Fibroblast of skin of left quadriceps (primary cell): Measurements from ENCODE around the gene MZT2A.
"Not testable (repeated sequence)": the region's sequence is repeated elsewhere in the genome, so short reads cannot be mapped to it uniquely, and the experiment has no call there.

Source experiments
- DNase-seq, 2 experiments: peaks; one replicate each; pipeline ENCODE4 v3.0.0-alpha.2; 2013; ENCODE audit warnings: low read depth in 2 of 2

MZT2A gene

DNA sequence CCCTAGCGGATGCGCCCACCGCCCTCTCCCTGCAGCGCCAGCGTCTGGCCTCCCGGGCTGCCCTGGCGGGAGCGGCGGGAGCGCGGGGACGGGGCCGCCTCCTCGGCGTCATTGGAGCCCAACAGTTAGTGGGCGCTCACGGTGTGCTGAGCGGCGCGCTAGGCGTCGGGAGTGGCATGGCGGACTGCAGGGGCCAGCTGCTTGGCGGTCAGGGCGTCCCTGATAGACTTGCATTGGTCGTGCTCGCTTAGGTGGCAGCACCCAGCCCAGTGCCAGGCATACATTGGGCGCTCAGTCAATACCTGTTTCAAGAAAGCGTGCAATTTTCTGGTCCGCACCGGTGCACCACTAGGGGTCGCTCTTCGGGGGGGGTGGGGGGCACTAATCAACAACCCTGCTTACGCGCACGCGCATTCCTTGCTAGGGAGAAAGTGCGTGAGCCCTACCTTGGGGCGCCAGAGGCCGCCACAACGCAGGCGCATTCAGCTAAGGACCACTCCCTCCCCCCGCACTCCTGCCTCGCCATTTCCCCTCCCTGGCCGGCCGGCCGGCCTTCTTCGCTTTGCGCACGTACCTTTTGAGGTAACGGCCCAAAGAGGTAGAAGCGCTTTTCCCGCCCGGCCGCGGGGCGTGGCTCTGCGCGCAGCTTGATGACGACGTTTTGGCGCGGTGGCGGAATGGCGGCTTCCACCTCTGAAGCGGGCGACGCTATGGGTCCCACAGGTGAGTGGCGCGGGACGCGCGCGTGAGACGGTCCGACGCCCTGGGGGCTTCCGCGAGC, 411 bp upstream of the MZT2A start:
- peak; percentile 83 to 84 for DNase-seq

DNA sequence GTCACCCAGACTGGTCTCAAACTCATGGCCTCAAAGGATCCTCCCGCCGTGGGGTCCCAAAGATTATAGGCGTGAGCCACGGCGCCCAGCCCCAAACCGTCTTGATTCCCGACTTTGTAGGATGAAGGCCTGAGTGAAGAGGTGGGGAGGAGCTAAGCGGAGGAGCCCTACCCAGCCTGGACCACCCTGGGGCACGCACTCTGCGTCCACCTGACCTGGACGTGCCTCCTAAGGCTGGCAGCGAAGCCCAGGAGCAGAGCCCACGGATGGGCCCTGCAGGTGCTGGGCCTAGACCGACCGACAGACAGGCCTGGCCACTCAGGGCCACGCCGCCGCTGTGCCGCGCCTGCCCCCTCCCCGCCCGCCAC, 744 bp downstream of the MZT2A start:
- not testable (repeated sequence) for DNase-seq

DNA sequence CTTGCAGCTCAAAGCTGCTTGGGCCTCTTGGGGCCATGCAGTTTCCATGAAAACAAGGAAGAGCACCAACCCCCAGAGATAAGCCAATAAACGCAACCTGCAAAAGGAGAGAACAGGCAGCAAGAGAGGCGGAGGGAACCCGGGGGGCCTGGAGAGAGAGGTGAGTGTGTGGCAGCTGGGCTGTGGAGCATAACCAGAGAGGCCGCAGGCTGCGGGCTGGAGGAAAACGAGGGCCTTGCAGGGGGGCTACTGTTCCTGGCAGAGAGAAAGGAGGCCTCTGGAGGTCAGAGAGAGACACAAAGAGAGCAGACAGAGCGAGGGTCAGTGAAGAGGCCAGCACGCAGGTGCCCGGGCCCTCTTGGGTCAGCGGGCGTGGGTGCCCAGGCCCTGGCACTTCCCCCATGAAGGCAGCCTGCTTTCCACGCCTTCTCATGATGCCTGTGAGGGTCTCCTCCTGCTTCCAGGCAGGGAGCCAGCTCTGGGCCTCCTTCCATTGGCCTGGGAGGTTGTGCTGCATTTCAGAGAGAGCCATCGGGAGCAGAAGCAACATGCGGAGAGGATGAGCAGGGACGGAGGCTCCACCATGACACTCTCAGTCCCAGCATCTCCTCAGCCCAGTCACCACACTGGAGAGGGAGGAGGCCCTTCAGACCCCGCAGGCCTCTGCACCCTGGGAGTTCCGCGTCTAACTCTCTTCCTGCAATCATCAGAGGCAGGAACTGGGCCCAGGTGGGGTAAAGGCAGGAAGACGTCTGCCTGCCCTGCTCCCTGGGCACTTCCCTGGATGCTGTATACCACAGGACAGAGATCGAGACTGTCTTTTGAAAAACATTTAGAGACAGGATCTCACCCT, 1.4 kb downstream of the MZT2A start:
- not testable (repeated sequence) for DNase-seq

DNA sequence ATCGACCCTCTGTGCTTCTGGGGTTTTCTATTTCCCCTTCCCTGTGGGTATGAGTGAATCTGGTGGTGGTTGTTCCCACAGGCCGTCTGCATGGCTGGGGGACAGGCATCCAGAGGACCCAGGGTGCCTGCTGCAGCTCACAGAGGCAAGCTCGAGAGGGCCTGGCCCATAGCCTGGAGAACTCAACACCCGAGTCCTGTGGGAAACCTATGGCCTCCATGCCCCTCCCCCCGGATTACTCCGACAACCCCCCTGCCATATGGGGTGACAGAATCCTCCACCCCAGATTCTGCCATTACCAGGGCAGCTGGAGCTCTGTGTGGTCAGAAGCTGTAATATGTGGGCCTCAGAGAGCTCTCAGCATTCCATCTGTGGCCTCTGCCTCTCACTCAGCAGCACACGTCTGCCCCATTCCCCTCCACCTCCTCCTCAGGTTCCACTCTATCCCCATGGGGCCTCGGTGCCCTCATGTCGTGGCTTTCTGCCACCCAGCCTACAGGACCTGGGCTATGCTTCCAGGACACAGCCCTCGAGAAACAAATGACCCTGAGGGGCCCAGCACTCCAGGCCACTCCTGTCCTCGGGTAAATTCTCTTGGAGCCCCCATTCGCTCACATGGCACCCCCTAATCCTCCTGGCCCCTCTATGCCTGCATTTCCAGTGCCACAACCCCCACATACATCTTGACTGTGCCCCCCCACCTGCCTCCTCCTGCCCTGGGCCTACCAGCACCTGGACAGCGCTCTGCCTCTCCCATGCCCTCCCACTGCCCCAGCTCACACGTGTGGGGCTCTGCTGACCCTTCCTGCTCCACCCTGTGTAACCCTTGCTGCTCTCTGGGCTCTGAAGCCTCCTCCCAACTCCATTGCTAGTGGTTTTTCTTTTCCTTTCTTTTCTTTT, 3.6 kb downstream of the MZT2A start:
- DNase-seq = no peak

GRCh38 chr2:131486201-131486902, 5.8 kb downstream of the MZT2A start:
- not testable (repeated sequence) for DNase-seq

- DNase-seq = not testable (repeated sequence)
Measured at GRCh38 chr2:131484906-131485460, 7.2 kb downstream of the MZT2A start.

GRCh38 chr2:131483981-131484820, 8.0 kb downstream of the MZT2A start:
- DNase-seq = not testable (repeated sequence)

DNA sequence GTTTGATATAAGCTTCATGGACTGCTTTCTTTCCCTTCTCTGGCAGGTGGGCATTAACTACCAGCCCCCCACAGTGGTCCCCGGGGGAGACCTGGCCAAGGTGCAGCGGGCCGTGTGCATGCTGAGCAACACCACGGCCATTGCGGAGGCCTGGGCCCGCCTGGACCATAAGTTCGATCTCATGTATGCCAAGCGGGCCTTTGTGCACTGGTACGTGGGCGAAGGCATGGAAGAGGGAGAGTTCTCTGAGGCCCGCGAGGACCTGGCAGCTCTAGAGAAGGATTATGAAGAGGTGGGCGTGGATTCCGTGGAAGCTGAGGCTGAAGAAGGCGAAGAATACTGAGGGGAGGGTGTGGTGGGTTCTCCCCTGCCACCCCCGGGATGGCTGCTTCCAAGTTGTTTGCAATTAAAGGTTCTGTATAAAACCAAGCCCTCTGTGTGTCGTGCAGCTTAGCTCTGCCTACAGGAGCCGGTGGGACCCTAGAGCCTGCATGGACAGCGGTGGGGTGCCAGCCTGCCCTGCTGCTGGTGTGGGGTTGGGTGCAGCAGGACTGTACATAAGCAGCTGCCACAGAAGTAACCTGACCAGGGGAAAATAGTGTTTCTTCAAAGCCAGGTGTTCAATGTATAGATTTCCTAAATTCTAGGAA, 9.6 kb downstream of the MZT2A start:
- not testable (repeated sequence) for DNase-seq

GRCh38 chr2:131480351-131480750, 11.8 kb downstream of the MZT2A start:
- DNase-seq = not testable (repeated sequence)

GRCh38 chr2:131478850-131479461, 13.2 kb downstream of the MZT2A start:
- not testable (repeated sequence) for DNase-seq

GRCh38 chr2:131478074-131478849, 13.9 kb downstream of the MZT2A start:
- DNase-seq = not testable (repeated sequence)

GRCh38 chr2:131477227-131477626, 15.0 kb downstream of the MZT2A start:
- not testable (repeated sequence) for DNase-seq

GRCh38 chr2:131476363-131476762, 15.8 kb downstream of the MZT2A start:
- DNase-seq = not testable (repeated sequence)

- DNase-seq = no peak
Measured at GRCh38 chr2:131475831-131476230, 16.4 kb downstream of the MZT2A start, which contains the start of gene TUBA3D. Gene TUBA3D (plus strand): TSS chr2:131476119. CDS start chr2:131476200, 81 bp downstream.

- DNase-seq = not testable (repeated sequence)
Measured at GRCh38 chr2:131473266-131473665, 18.9 kb downstream of the MZT2A start.

GRCh38 chr2:131471624-131472023, 20.6 kb downstream of the MZT2A start:
- not testable (repeated sequence) for DNase-seq

- not testable (repeated sequence) for DNase-seq
Measured at GRCh38 chr2:131470944-131471343, 21.3 kb downstream of the MZT2A start.

DNA sequence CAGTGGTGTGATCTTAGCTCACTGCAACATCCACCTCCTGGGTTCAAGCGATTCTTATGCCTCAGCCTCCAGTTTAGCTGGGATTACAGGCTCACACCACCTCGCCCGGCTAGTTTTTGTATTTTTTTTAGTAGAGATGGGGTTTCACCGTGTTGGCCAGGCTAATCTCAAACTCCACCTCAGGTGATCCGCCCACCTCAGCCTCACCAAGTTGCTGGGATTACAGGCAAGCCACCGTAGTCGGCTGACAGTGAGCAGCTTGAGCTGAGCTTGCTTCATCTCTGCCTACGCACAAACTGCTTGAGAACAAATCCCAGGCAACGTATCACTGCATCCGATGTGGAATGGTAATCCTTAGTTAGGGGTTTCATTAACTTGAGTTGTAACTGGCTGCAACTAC, 24.5 kb downstream of the MZT2A start:
- not testable (repeated sequence) for DNase-seq
